HuH-7.5 (cell line): ENCODE measurements around the gene SARS1.
"Not testable (repeated sequence)": the region's sequence is repeated elsewhere in the genome, so short reads cannot be mapped to it uniquely, and the experiment has no call there.

Source experiments
- DNase-seq: peaks from one replicate; pipeline ENCODE4 v3.0.0; 2011; ENCODE audit warnings: low spot score

SARS1 gene

GRCh38 chr1:109193653-109194590 is 19.8 kb upstream of the SARS1 start:
- peak; percentile 63 for DNase-seq

- peak; percentile 58 for DNase-seq
Observed at GRCh38 chr1:109197158-109198042, 16.3 kb upstream of the SARS1 start.

- no peak for DNase-seq
Observed at GRCh38 chr1:109198043-109198695, 15.5 kb upstream of the SARS1 start.

- DNase-seq = no peak
Observed at GRCh38 chr1:109198745-109199144, 15.0 kb upstream of the SARS1 start.

- no peak for DNase-seq
Observed at GRCh38 chr1:109199710-109200109, 14.0 kb upstream of the SARS1 start.

GRCh38 chr1:109201123-109201703 is 12.5 kb upstream of the SARS1 start:
- DNase-seq = peak; percentile 52

- no peak for DNase-seq
Observed at GRCh38 chr1:109204484-109204883, 9.2 kb upstream of the SARS1 start.

- DNase-seq = no peak
Observed at GRCh38 chr1:109206339-109206738, 7.4 kb upstream of the SARS1 start.

GRCh38 chr1:109207467-109208103 is 6.1 kb upstream of the SARS1 start:
- no peak for DNase-seq

GRCh38 chr1:109208394-109208793 is 5.3 kb upstream of the SARS1 start:
- DNase-seq = no peak

GRCh38 chr1:109208836-109209463 is 4.8 kb upstream of the SARS1 start:
- no peak for DNase-seq

GRCh38 chr1:109210058-109210457 is 3.7 kb upstream of the SARS1 start:
- DNase-seq = no peak

GRCh38 chr1:109213345-109213823 is 334 bp upstream of the SARS1 start:
- no peak for DNase-seq

- peak; percentile 47 for DNase-seq
Observed at GRCh38 chr1:109214695-109215623, 1.2 kb downstream of the SARS1 start.

- DNase-seq = no peak
Observed at GRCh38 chr1:109216662-109217061, 2.9 kb downstream of the SARS1 start.

- DNase-seq = no peak
Observed at GRCh38 chr1:109218516-109218915, 4.8 kb downstream of the SARS1 start.

- DNase-seq = not testable (repeated sequence)
Observed at GRCh38 chr1:109221201-109221600, 7.5 kb downstream of the SARS1 start.

GRCh38 chr1:109225308-109225707 is 11.6 kb downstream of the SARS1 start:
- no peak for DNase-seq

GRCh38 chr1:109225711-109226445 is 12.2 kb downstream of the SARS1 start:
- DNase-seq = no peak
